ENCODE results near the gene EMP2.

DNA sequence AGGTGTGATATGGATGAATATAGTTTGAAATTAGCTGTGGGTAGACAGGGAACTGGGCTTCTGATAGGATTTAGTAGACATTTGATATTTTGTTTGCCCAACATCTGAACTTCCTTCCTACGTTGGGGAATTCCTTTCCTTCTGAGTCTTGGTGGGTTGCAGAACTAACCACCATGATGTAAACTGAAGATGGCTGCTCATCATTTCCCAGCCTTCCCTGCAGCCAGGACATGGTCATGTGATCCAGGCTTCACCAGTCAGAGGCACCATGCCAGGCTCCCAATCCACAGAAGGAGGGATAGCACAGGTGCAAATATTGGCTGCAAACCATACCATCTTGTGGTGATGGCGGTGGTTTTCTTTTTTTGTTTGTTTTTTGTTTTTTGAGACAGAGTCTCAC, 57.4 kb downstream of the EMP2 start:
- TF ChIP-seq, protein P1, sequence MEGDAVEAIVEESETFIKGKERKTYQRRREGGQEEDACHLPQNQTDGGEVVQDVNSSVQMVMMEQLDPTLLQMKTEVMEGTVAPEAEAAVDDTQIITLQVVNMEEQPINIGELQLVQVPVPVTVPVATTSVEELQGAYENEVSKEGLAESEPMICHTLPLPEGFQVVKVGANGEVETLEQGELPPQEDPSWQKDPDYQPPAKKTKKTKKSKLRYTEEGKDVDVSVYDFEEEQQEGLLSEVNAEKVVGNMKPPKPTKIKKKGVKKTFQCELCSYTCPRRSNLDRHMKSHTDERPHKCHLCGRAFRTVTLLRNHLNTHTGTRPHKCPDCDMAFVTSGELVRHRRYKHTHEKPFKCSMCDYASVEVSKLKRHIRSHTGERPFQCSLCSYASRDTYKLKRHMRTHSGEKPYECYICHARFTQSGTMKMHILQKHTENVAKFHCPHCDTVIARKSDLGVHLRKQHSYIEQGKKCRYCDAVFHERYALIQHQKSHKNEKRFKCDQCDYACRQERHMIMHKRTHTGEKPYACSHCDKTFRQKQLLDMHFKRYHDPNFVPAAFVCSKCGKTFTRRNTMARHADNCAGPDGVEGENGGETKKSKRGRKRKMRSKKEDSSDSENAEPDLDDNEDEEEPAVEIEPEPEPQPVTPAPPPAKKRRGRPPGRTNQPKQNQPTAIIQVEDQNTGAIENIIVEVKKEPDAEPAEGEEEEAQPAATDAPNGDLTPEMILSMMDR (IDR thresholded peaks at IDR 0.05): no peak
- no peak for TF ChIP-seq POLR2A (IDR thresholded peaks at IDR 0.05)
